Stimulated activated CD4-positive, alpha-beta T cell treated with anti-CD3 and anti-CD28 coated beads, Interleukin-2, amount 100 ng/mL, for 4 hours (primary cell): ENCODE data around the gene P2RY11.

Source experiments
- DNase-seq: peaks from one replicate; pipeline ENCODE4 v3.0.0-alpha.2; 2020; ENCODE audit warnings: low read depth

Gene P2RY11

GRCh38 chr19:10141479-10141878 lies 30.0 kb downstream of the P2RY11 start:
- DNase-seq: no peak

GRCh38 chr19:10141973-10142372 lies 30.5 kb downstream of the P2RY11 start:
- DNase-seq: no peak

- peak; percentile 19 for DNase-seq
Measured at GRCh38 chr19:10142701-10143375, 31.3 kb downstream of the P2RY11 start.

GRCh38 chr19:10143681-10144080 lies 32.2 kb downstream of the P2RY11 start:
- no peak for DNase-seq

- no peak for DNase-seq
Measured at GRCh38 chr19:10144361-10144760, 32.9 kb downstream of the P2RY11 start.

- DNase-seq: no peak
Measured at GRCh38 chr19:10145031-10145430, 33.5 kb downstream of the P2RY11 start.

- DNase-seq: no peak
Measured at GRCh38 chr19:10146142-10146541, 34.6 kb downstream of the P2RY11 start.

- DNase-seq: no peak
Measured at GRCh38 chr19:10149427-10149826, 37.9 kb downstream of the P2RY11 start.

GRCh38 chr19:10151521-10151920 lies 40.0 kb downstream of the P2RY11 start:
- DNase-seq: no peak

- no peak for DNase-seq
Measured at GRCh38 chr19:10152100-10152499, 40.6 kb downstream of the P2RY11 start.

- DNase-seq: no peak
Measured at GRCh38 chr19:10155839-10156238, 44.3 kb downstream of the P2RY11 start.

- DNase-seq: no peak
Measured at GRCh38 chr19:10158071-10158470, 46.6 kb downstream of the P2RY11 start.

GRCh38 chr19:10158485-10158884 lies 47.0 kb downstream of the P2RY11 start:
- no peak for DNase-seq

GRCh38 chr19:10159610-10160009 lies 48.1 kb downstream of the P2RY11 start:
- DNase-seq: no peak

GRCh38 chr19:10163536-10163935 lies 52.0 kb downstream of the P2RY11 start:
- no peak for DNase-seq
